Lower leg skin (tissue), 3 donors: Measurements from ENCODE around the gene GAS7.

Source experiments
- CTCF ChIP-seq, 3 donors: fragments of 450-650 bp; IDR thresholded peaks; one replicate each; pipeline ENCODE4 v1.5.1; 2016; ENCODE audit warnings: antibody characterized with exemption in 3 of 3, mild to moderate bottlenecking in 3 of 3, moderate library complexity in 2 of 3
- POLR2A ChIP-seq, 2 donors: fragments of 450-650 bp; IDR thresholded peaks; one replicate each; pipeline ENCODE4 v1.6.1; 2016 to 2017; ENCODE audit warnings: antibody characterized with exemption in 2 of 2, mild to moderate bottlenecking in 1 of 2, moderate library complexity in 1 of 2

GRCh38 chr17:9902120-9902519 lies 296.3 kb downstream of the GAS7 start:
- TF ChIP-seq POLR2A (IDR thresholded peaks at IDR 0.05), result no peak
- TF ChIP-seq CTCF (IDR thresholded peaks at IDR 0.05), result no peak
